BJ (cell line): Measurements from ENCODE around the gene TMEM86B. TPM values are rescaled to one million over a fixed set of nuclear protein-coding genes. Genes with fewer than 3 reads are reported as not detected.

Experiments
- CTCF ChIA-PET: fragments of 350-600 bp; formaldehyde crosslinking; extraction: SDS; loops from one replicate; lab custom pipeline; 2021; ENCODE audit warnings: antibody characterized with exemption, inconsistent platforms; lab: Yijun Ruan, JAX
- POLR2A ChIA-PET: fragments of 300-600 bp; sonication (Branson Sonifier 250); formaldehyde crosslinking; extraction: SDS; loops from one replicate; lab custom pipeline; 2021; ENCODE audit warnings: antibody characterized with exemption; lab: Charles Lee
- DNase-seq: peaks from one replicate; pipeline ENCODE4 v3.0.0-alpha.2; 2011; ENCODE audit warnings: low read depth
- H3K27me3 ChIP-seq: 2 replicates; pipeline ENCODE4 v1.6.0; 2011; ENCODE audit warnings: low read length; ENCODE audit not compliant: control insufficient read depth, insufficient read depth
- H3K36me3 ChIP-seq: 2 replicates; pipeline ENCODE4 v1.5.1; 2011; ENCODE audit warnings: low read length; ENCODE audit not compliant: control insufficient read depth, insufficient read depth
- H3K4me3 ChIP-seq: 2 replicates; pipeline ENCODE4 v1.5.1; 2011; ENCODE audit warnings: low read depth, mild to moderate bottlenecking, control low read depth, low read length
- polyA plus RNA-seq: library from polyadenylated mRNA; depleted of rRNA; stranded (reverse); fragments of >200 nt; gene quantifications from 2 replicates; pipeline ENCODE4 v1.2.3, GENCODE V29; 2011; rRNA removed
- small RNA-seq: library from RNA; depleted of rRNA; stranded (forward); fragments of <200 nt; gene quantifications from one replicate; pipeline ENCODE3, GENCODE V24; 2012; ENCODE audit warnings: low replicate concordance, low read depth; ENCODE audit not compliant: insufficient read length
- TF ChIP-seq, protein P1 (sequence below): IDR thresholded peaks from 2 replicates; pipeline ENCODE4 v1.5.1; 2011; ENCODE audit warnings: low read depth, mild to moderate bottlenecking, control low read depth, inconsistent platforms, low read length, moderate library complexity; ENCODE audit not compliant: insufficient read depth

The TMEM86B gene
- polyA plus RNA-seq, 1 experiment = 1.5 TPM

DNA sequence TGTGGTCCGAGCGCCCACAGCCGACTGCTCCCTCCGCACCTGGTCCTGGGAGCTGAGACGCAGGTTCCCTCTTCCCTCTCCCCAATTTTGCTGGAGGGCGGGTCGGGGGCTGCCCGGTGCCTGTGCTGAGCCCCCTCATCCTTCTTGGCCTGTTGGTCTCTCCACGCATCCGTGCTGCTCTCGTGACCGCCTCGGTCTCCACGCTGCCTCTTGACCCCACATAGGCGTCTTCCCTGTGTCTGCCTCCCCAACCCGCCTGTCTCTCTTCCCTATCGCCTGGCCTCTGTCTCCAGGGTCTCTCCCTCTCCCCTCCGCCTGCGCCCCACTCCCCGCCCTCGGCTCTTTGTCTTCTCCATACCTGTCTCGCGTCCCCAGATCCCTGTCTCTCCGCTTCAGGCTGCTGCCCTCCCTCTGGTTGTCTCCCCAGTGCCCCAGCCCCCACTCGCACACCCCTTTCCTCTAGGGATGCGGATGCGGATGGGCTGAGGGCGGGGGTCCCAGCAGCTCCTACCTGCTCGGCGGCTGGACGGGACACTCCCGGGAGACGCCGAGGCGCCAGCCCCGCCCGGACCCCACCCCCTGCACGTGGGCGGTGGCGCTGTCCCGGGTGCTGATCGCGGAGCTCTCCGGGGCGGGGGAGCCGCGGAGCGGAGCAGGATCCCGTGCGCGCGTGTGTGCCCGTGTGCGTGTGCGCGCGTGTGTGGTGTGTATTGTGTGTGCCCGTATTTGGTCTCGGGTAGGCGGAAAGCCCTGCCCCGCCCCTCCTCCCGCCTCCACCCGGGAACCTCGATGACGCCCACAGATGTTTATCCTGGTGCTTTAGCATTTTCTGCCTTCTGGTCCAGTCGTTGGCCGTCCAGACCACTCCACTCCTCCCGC is 48.7 kb downstream of the TMEM86B start, which contains the start of gene SYT5:
Gene SYT5 (minus strand): TSS at position 684 of the 879 bp plus-strand sequence. CDS start 1,248 bp downstream, outside the sequence.
- TF ChIP-seq, protein P1, sequence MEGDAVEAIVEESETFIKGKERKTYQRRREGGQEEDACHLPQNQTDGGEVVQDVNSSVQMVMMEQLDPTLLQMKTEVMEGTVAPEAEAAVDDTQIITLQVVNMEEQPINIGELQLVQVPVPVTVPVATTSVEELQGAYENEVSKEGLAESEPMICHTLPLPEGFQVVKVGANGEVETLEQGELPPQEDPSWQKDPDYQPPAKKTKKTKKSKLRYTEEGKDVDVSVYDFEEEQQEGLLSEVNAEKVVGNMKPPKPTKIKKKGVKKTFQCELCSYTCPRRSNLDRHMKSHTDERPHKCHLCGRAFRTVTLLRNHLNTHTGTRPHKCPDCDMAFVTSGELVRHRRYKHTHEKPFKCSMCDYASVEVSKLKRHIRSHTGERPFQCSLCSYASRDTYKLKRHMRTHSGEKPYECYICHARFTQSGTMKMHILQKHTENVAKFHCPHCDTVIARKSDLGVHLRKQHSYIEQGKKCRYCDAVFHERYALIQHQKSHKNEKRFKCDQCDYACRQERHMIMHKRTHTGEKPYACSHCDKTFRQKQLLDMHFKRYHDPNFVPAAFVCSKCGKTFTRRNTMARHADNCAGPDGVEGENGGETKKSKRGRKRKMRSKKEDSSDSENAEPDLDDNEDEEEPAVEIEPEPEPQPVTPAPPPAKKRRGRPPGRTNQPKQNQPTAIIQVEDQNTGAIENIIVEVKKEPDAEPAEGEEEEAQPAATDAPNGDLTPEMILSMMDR = no peak
- ChIA-PET POLR2A (no interaction called here), CTCF (interaction anchor here (1.0 to 1.2 kb wide), 2 partner anchors 23 to 39 kb away, joined by 3 read pairs; no protein-coding TSS in a partner anchor)
- H3K36me3 ChIP-seq = no peaks in the 10 kb centered on the region
- no peak for DNase-seq
- H3K27me3 ChIP-seq = peaks cover 3% of the 10 kb centered on the region; the same call in 1 of the 2 replicates
- H3K4me3 ChIP-seq = peak within 1 kb of the TSS; percentile 36

DNA sequence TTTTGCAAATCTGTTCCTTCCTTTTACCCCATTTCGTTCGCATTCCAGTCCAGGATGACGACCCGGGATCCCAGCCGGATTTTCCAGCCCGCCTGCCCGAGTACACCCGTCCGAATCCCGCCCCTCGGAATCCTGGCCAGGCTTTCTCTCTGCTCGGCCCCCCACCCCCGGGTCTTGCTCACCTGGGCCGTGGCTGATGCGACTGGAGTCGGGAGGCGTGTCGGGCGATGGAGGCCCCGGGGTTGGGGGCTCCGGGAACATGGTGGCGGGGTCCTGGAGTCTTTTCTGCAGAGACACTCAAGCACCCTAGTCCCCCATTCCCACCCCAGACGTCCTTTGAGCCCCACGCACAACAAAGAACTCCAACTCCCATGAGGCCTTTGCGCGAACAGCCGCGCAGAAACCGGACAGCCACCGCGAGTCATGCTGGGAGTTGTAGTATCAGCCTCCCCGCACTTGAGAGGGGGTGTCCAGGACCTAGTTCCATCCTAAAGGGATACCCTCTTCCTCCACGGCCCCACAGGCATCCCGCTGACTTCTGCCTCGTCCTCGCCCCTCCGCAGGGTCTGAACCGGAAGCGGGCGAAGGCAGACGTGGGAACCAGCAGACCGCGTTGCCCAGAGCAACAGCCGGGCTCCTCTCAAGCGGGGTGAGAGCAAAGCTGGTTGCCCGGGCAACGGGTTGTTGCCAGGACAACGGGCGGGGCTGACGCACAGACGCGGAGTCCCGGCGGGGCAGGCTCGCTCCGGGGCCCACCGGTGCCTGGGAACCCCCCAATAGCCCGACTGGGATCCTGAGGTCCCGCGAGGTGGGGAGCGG is 49.6 kb downstream of the TMEM86B start:
- Histone ChIP-seq H3K36me3 (no peaks in the 10 kb centered on the region), H3K27me3 (peaks cover 3% of the 10 kb centered on the region; the same call in 1 of the 2 replicates), H3K4me3 (peak overlapping the region; percentile 36)
- ChIA-PET CTCF (interaction anchor here (0.6 kb wide), 1 partner anchor 122 kb away, joined by 4 read pairs; no protein-coding TSS in a partner anchor), POLR2A (no interaction called here)
- TF ChIP-seq, protein P1 = no peak
- no peak for DNase-seq

Small RNAs within 50 kb of the gene (small RNA-seq; reads per million reads assigned to genes)
- gene MIR6802 (not detected), gene MIR6803 (not detected), gene MIR6804 (not detected)

Other genes with a start within 250 kb of the TMEM86B start
- gene GP6, start 190.5 kb downstream of the TMEM86B start, polyA plus RNA-seq = not detected in 2 replicates
- 5.2 and 6.1 TPM in 2 replicates for gene RDH13, start 165.6 kb downstream of the TMEM86B start, polyA plus RNA-seq
- gene EPS8L1, start 152.9 kb downstream of the TMEM86B start, polyA plus RNA-seq = 3.6 and 4.4 TPM in 2 replicates
- 36.0 and 50.8 TPM in 2 replicates for gene PPP1R12C, start 111.1 kb downstream of the TMEM86B start, polyA plus RNA-seq
- gene TNNT1, start 79.6 kb downstream of the TMEM86B start, polyA plus RNA-seq = 10.4 and 10.5 TPM in 2 replicates
- 0.12 TPM in 1 of 2 replicates, not detected in the other for gene TNNI3, start 71.0 kb downstream of the TMEM86B start, polyA plus RNA-seq
- 0.39 and 0.51 TPM in 2 replicates for gene DNAAF3, start 62.1 kb downstream of the TMEM86B start, polyA plus RNA-seq
- gene SYT5, start 48.5 kb downstream of the TMEM86B start, polyA plus RNA-seq = 0.26 and 0.47 TPM in 2 replicates
- gene PTPRH, start 19.3 kb downstream of the TMEM86B start, polyA plus RNA-seq = 2.2 and 4.3 TPM in 2 replicates
- gene PPP6R1, start 30.3 kb upstream of the TMEM86B start, polyA plus RNA-seq = 25.9 and 42.5 TPM in 2 replicates
- gene HSPBP1, start 51.3 kb upstream of the TMEM86B start, polyA plus RNA-seq = 24.4 and 43.8 TPM in 2 replicates
- gene BRSK1, start 55.2 kb upstream of the TMEM86B start, polyA plus RNA-seq = 10.6 and 12.8 TPM in 2 replicates
- not detected in 2 replicates for gene TMEM150B, start 96.6 kb upstream of the TMEM86B start, polyA plus RNA-seq
- gene KMT5C, start 111.1 kb upstream of the TMEM86B start, polyA plus RNA-seq = 3.7 and 6.4 TPM in 2 replicates
- 0.12 and 0.58 TPM in 2 replicates for gene COX6B2, start 126.0 kb upstream of the TMEM86B start, polyA plus RNA-seq
- 0.02 TPM in 1 of 2 replicates, not detected in the other for gene GARIN5B, start 134.5 kb upstream of the TMEM86B start, polyA plus RNA-seq
- gene IL11, start 141.7 kb upstream of the TMEM86B start, polyA plus RNA-seq = 11.9 and 16.4 TPM in 2 replicates
- gene TMEM190, start 148.1 kb upstream of the TMEM86B start, polyA plus RNA-seq = 0.93 and 1.3 TPM in 2 replicates
- gene TMEM238, start 155.5 kb upstream of the TMEM86B start, polyA plus RNA-seq = 0.10 and 0.15 TPM in 2 replicates
- gene RPL28, start 157.2 kb upstream of the TMEM86B start, polyA plus RNA-seq = 485 and 838 TPM in 2 replicates
- 47.7 and 79.4 TPM in 2 replicates for gene UBE2S, start 179.0 kb upstream of the TMEM86B start, polyA plus RNA-seq
- not detected in 2 replicates for gene SHISA7, start 214.5 kb upstream of the TMEM86B start, polyA plus RNA-seq
- 93.8 and 123 TPM in 2 replicates for gene ISOC2, start 232.9 kb upstream of the TMEM86B start, polyA plus RNA-seq
- gene C19orf85, start 236.0 kb upstream of the TMEM86B start, polyA plus RNA-seq = not detected in 2 replicates
- 0.36 and 0.48 TPM in 2 replicates for gene ZNF628, start 247.9 kb upstream of the TMEM86B start, polyA plus RNA-seq